ENCODE measurements around the gene DCLK1.

DCLK1 gene

DNA sequence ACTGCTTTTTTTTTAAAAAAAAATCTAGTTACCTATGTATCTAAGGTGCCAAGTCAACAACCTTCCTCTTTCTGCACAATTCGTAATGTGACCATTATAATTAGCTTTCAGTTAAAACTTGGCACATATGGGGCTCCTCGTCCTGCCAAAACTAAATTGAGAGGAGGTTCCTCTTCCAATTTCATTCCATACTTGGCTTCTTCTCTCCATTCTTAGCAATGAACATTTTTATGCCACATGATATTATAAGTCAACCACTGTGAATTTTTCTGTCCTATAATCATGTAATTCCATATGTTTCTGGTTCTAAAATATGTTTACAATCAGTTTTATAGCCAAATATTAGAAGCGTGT, 177.0 kb downstream of the DCLK1 start:
- DNase-seq, result no peak

- peak in 55 of 56 donors; percentile 4 to 91 (median 69) for DNase-seq
Measured at GRCh38 chr13:35953537-35954206, 177.5 kb downstream of the DCLK1 start.

DNA sequence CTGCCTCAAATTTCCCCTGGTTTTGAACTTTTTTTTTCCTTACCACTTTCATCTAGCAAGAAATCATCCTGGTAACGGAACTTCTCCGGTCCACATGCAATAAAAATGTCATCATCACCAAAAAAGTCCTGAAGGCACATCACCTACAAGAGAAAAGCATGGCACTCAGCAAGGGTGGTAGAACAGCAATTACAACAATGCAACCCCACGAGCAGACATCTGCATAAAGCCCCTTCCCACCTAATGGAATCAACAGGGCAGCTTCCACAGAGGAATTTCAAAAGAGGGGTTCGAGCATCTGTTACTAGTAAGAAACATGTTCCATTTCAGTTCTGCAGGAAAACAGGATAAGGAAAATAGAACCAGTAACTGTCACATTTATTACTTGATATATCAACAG, 183.9 kb downstream of the DCLK1 start:
- DNase-seq, result no peak

DNA sequence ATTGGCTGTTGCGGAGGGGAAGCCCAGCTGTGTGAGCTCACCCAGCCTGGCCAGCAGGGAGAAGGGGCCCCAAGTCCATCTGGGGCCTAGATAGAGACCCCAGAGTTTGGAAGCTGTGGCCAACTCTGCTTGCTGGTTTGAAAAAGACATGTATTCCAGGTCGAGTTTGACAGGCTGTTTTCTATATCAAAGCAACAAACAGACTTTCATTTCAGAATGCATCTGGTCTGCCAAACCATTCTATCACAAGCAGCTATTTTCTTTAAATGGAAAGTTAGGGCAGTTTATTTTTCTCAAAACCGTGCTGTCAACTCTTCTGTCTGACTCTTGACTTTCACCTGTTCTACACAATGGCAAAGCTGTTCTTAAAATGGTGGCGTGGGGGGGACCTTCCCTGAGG, 185.8 kb downstream of the DCLK1 start:
- DNase-seq, result no peak

DNA sequence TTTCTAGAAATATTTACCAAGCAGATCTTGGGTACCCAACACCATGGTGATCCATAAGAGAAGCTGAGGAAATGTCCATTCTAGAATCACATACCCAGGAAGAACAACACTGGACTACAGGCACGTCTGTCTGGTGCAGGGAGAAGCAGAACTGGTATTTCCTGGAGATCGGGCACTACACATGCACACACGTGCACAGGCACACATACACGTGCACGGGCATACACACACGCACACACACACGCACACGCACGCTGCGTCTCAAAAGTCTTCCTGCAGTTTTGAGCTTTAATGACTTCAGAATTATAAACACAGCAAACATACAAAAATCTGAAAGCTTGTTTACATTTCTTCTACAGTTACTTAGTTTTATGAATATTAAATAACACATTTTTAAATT, 189.8 kb downstream of the DCLK1 start:
- DNase-seq, result no peak

DNA sequence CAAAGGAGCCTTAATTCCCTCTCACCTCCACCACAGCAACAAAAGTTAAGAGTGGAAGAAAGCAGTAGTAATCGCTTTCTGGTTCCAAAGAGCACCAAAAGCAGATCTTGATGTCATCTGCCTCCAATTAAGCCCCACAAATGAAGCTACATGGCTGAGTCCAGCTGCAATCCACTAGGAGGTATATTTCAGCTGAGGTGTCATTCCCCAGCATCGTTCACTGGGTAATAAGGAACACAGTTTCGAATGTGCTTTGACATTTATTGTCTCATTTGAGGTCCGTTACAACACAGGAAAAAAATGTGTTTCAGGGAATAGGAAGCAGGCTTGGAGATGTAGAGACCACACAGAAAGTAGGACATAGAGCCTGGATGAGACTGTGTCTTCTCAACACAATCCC, 190.4 kb downstream of the DCLK1 start:
- DNase-seq, result no peak

DNA sequence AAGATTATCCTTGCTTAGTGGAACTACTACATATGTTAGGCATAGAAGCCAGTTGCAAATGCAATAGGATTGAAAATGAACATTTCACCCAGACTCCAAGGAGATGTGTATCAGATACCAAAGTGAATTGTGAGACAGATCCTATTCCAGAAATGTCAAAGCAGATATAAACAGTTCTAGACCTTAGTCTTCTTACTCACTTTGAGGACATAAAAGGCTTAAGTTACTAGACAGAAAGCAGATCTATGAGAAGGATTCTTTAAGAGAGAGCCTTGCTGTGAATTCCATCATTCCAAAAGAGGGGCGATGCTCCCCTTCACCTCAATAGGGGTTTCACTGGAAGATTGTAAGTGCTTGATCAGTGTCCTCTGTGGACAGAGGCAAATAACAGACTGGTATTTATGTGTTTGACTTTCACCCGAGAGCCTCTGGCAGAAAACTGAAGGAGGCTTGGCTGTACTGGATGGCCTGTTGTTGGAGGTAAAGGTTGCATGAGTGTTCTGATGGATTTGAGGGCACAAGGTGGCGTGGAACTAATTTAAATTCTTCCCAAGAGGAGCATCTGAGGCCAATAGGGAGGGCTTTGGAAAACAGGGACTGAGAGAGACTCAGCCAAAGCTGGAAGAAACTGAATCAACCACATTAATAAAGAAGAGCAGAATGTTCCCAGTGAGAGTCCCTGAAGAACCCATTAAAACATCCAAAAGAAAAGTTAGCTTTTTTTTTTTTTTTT, 194.8 kb downstream of the DCLK1 start:
- DNase-seq, result no peak

GRCh38 chr13:35930665-35931631, 200.2 kb downstream of the DCLK1 start:
- no peak for DNase-seq

GRCh38 chr13:35927567-35928021, 203.6 kb downstream of the DCLK1 start:
- peak in 2 of 56 donors; percentile 5 to 23 for DNase-seq

GRCh38 chr13:35926859-35927530, 204.2 kb downstream of the DCLK1 start:
- no peak for DNase-seq

- DNase-seq, result no peak
Measured at GRCh38 chr13:35925669-35926068, 205.5 kb downstream of the DCLK1 start.

DNA sequence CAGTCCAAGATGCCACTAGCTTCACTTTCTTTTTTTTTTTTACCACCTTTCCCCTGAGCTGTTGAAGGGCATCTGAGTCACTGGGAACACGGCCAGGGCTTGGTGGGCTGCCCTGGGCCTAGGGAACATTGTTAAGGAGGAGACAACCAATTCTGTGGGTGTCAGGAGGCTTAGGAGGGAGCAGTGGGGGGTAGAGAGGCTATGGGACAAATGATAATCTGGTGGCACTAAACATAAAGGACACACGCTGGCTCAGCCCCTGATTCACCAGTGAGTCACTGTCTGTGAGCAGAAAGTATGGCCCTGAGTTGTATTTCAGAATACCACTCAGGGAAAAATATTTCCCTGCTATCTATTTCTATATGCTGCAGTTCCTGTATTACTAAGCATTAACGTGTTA, 207.8 kb downstream of the DCLK1 start:
- no peak for DNase-seq

DNA sequence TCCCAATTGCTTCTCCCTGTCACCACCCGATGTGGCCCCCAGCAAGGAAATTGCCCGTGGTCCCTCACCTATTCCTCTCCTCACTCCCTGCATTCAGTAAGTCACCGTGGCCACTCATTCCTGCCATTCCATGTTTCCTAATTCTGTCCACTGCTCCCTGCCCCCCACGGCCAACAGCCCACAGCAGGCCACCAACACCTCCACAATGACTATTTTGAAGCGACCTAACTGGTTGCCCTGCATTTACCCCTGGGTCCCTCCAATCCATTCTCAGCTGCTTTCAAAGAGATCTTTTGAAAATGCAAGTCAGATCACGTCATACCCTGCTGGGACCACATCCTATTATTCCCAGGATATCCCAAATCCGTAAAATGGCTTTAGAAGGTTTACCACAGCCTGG, 210.4 kb downstream of the DCLK1 start:
- no peak for DNase-seq

GRCh38 chr13:35917942-35918645, 213.1 kb downstream of the DCLK1 start:
- no peak for DNase-seq

- DNase-seq, result peak in 1 of 56 donors; percentile 11
Measured at GRCh38 chr13:35917252-35917941, 213.8 kb downstream of the DCLK1 start.

DNA sequence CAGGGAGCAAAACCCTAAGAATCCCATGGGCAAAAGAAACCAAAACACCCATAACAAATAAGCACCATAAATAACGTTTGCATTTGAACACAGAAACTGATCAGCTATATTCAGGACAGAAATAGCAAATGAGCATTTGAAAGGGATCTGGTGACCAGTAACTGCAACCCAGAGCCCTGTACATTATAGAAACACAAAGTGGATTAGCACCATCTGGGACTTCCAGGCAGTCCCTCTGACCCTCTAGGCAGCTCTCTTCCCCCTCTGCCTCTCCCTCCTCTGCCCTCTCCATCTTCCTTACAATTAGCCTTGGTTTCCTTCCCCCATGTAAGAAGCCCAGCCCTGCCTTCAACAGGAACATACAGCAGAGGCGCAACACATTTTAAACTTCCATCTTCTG, 215.0 kb downstream of the DCLK1 start:
- no peak for DNase-seq

- DNase-seq, result no peak
Measured at GRCh38 chr13:35914662-35915061, 216.5 kb downstream of the DCLK1 start.

- no peak for DNase-seq
Measured at GRCh38 chr13:35912841-35913240, 218.3 kb downstream of the DCLK1 start.

DNA sequence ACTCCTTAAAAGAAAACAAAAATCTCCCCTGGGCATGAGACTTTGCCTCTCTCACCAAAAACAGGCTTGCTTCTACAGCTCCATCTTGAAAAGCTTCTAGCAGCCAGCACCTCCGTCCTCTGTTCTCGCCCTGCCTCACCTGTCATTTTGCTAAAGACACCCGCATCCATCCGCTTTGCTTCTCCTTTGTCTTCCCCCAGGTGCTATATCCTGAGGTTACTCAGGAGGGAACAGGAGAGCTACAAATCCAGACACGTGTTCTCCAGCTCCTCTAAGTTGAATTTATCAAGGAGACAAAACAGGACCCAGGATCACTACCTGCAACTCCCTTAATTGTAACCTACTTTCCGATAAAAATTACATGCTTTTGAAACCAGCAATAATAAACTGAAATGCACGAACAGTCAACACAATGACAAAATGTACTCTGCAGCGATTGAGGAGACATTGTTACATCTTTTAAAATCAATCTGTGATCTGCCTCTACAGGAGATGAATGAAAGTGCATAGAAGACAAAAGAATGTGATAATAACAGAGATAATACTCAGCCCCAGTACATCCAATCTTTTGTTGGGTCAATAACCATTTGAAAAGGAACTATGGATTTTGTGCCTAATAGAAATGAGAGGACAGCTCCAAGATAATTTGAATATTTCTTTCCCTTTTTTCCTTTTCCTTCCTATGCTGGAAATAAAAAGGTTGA, 221.2 kb downstream of the DCLK1 start:
- no peak for DNase-seq
